Kidney epithelial cell (primary cell): ENCODE data around the gene ZNF786. TPM values are rescaled to one million over a fixed set of nuclear protein-coding genes. Genes with fewer than 3 reads are reported as not detected.

Source experiments
- DNase-seq: peaks from one replicate; pipeline ENCODE4 v3.0.0-alpha.2; 2010; ENCODE audit warnings: low read depth
- H3K27me3 ChIP-seq: 2 replicates; pipeline ENCODE4 v1.6.0; 2011; ENCODE audit warnings: low read length; ENCODE audit not compliant: control insufficient read depth, insufficient read depth
- H3K36me3 ChIP-seq: 2 replicates; pipeline ENCODE4 v1.5.1; 2011; ENCODE audit warnings: low read length; ENCODE audit not compliant: control insufficient read depth, insufficient read depth
- H3K4me3 ChIP-seq: 2 replicates; pipeline ENCODE4 v1.5.1; 2011; ENCODE audit warnings: low read depth, mild to moderate bottlenecking, control low read depth, low read length
- CTCF ChIP-seq: IDR thresholded peaks from 2 replicates; pipeline ENCODE4 v1.5.1; 2011; ENCODE audit warnings: mild to moderate bottlenecking, moderate library complexity, low read length, control low read depth, inconsistent platforms; ENCODE audit not compliant: insufficient read depth, poor library complexity, severe bottlenecking
- total RNA-seq: library from RNA; depleted of rRNA; stranded (reverse); fragments of >200 nt; gene quantifications from 2 replicates; pipeline ENCODE4 v1.2.3, GENCODE V29; 2015

Gene ZNF786
- total RNA-seq, 1 donor from 2014 or later: 7.2 TPM

GRCh38 chr7:149074116-149074885 is 16.2 kb downstream of the ZNF786 start:
- H3K4me3 ChIP-seq: no peak overlapping the region
- DNase-seq: no peak
- peaks cover 2% of the 10 kb centered on the region for H3K36me3 ChIP-seq
- TF ChIP-seq CTCF: no peak
- H3K27me3 ChIP-seq: no peaks in the 10 kb centered on the region

- no peak overlapping the region for H3K4me3 ChIP-seq
- H3K36me3 ChIP-seq: peaks cover 2% of the 10 kb centered on the region
- no peaks in the 10 kb centered on the region for H3K27me3 ChIP-seq
- DNase-seq: no peak
- TF ChIP-seq CTCF: no peak
These were observed 18.1 kb downstream of the ZNF786 start for GRCh38 chr7:149072438-149072775.

GRCh38 chr7:149071641-149072437 is 18.7 kb downstream of the ZNF786 start:
- DNase-seq: no peak
- Histone ChIP-seq H3K27me3 (no peaks in the 10 kb centered on the region), H3K36me3 (peaks cover 2% of the 10 kb centered on the region), H3K4me3 (no peak overlapping the region)
- peak; percentile 17 for TF ChIP-seq CTCF

- no peak for TF ChIP-seq CTCF
- no peak overlapping the region for H3K4me3 ChIP-seq
- DNase-seq: no peak
- peaks cover 2% of the 10 kb centered on the region for H3K36me3 ChIP-seq
- no peaks in the 10 kb centered on the region for H3K27me3 ChIP-seq
These were observed 19.3 kb downstream of the ZNF786 start for GRCh38 chr7:149071182-149071635.

GRCh38 chr7:149070372-149071125 is 20.0 kb downstream of the ZNF786 start:
- peaks cover 2% of the 10 kb centered on the region for H3K36me3 ChIP-seq
- no peaks in the 10 kb centered on the region for H3K27me3 ChIP-seq
- no peak for DNase-seq
- TF ChIP-seq CTCF: no peak
- no peak overlapping the region for H3K4me3 ChIP-seq
